Upper lobe of left lung (tissue), 6 donors: Measurements from ENCODE around the gene HEPN1. TPM values are rescaled to one million over a fixed set of nuclear protein-coding genes. Genes with fewer than 3 reads are reported as not detected.

Experiments used
- ATAC-seq, 2 donors: fragments of 200-7000 bp; cut with Tn5 transposase; one replicate each; pipeline ENCODE4 v1.9.1; 2022; ENCODE audit warnings: mild to moderate bottlenecking in 2 of 2, moderate library complexity in 2 of 2; ENCODE audit not compliant: low FRiP score in 2 of 2
- DNase-seq, 2 donors: peaks; one replicate each; pipeline ENCODE4 v3.0.0-alpha.2; 2019 to 2020
- H3K27ac ChIP-seq, 4 donors: fragments of 200-600 bp; sonication (generic); one replicate each; pipeline ENCODE4 v1.5.1; 2016 to 2019
- H3K27me3 ChIP-seq, 4 donors: fragments of 200-600 bp; sonication (generic); one replicate each; pipeline ENCODE4 v1.5.1; 2017 to 2019
- H3K36me3 ChIP-seq, 4 donors: fragments of 200-600 bp; sonication (generic); one replicate each; pipeline ENCODE4 v1.5.1; 2016 to 2019
- H3K4me1 ChIP-seq, 4 donors: fragments of 200-600 bp; sonication (generic); one replicate each; pipeline ENCODE4 v1.5.1; 2018 to 2019
- H3K4me3 ChIP-seq, 4 donors: fragments of 200-600 bp; sonication (generic); one replicate each; pipeline ENCODE4 v1.5.1; 2017 to 2019; ENCODE audit warnings: mild to moderate bottlenecking in 2 of 4, moderate library complexity in 1 of 4
- H3K9me3 ChIP-seq, 4 donors: fragments of 200-600 bp; sonication (generic); one replicate each; pipeline ENCODE4 v1.5.1; 2018 to 2019
- CTCF ChIP-seq, 6 experiments: fragments of 450-650 bp in 4 of 6; fragments of 200-600 bp in 2 of 6; sonication (generic) in 2 of 6; IDR thresholded peaks; one replicate each; pipeline ENCODE4 v1.5.1; 2016 to 2019; ENCODE audit warnings: antibody characterized with exemption in 6 of 6
- EP300 ChIP-seq, 4 donors: sonication (generic); formaldehyde crosslinking; IDR thresholded peaks; one replicate each; pipeline ENCODE4 v1.5.1; 2017; ENCODE audit warnings: antibody characterized with exemption in 4 of 4, control low read depth in 2 of 4
- POLR2A ChIP-seq, 4 donors: fragments of 450-650 bp; IDR thresholded peaks; one replicate each; pipeline ENCODE4 v1.5.1; 2016 to 2017; ENCODE audit warnings: antibody characterized with exemption in 4 of 4, mild to moderate bottlenecking in 2 of 4
- POLR2AphosphoS5 ChIP-seq, 2 donors: sonication (generic); formaldehyde crosslinking; IDR thresholded peaks; one replicate each; pipeline ENCODE4 v1.5.1; 2017; ENCODE audit warnings: antibody characterized with exemption in 2 of 2
- WGBS, 2 donors: methylation state at CpG; one replicate each; pipeline ENCODE4 v1.1.5; 2017 to 2018; 5-methylcytosine and 5-hydroxymethylcytosine counted together
- total RNA-seq, 6 donors: library from RNA; depleted of rRNA in 4 of 6; stranded (reverse); fragments of >200 nt in 4 of 6; gene quantifications; one replicate each; pipeline versions ENCODE4 v1.1.0 to v1.2.1, GENCODE V29; 2016 to 2021
- donor health status: DM: no; HTN: no; CAD: no; lungs with moderate emphysema.
- donor health status: DM: no; HTN: yes; CAD: no; lungs with severe emphysema.

HEPN1 gene
- total RNA-seq, 6 donors from 2014 or later, result not detected

GRCh38 chr11:124875943-124876817 lies 42.9 kb upstream of the HEPN1 start:
- Histone ChIP-seq H3K4me1 (peaks cover 16 to 28% (median 26%) of the 10 kb centered on the region in 4 donors), H3K27me3 (peaks cover 0 to 4% (median 0%) of the 10 kb centered on the region in 4 donors), H3K36me3 (no peaks in the 10 kb centered on the region), H3K9me3 (no peaks in the 10 kb centered on the region), H3K4me3 (peak overlapping the region; percentile 30 to 66 (median 58)), H3K27ac (peak overlapping the region; percentile 86 to 96 (median 89))
- TF ChIP-seq POLR2AphosphoS5 (IDR thresholded peaks at IDR 0.05) (peak; percentile 37 to 58), EP300 (IDR thresholded peaks at IDR 0.05) (no peak), POLR2A (IDR thresholded peaks at IDR 0.05) (peak in 2 of 4 donors; percentile 13 to 41), CTCF (IDR thresholded peaks at IDR 0.05) (peak; percentile 73 to 93 (median 86))
- DNase-seq, result peak; percentile 86 to 95
- 0 to 1% methylated on average over 27 to 62 of the region's 69 CpGs for WGBS, 2 donors
- ATAC-seq, result peak; percentile 91 to 96

- DNase-seq (no peak), ATAC-seq (no peak)
- Histone ChIP-seq H3K4me1 (peaks cover 16 to 29% (median 29%) of the 10 kb centered on the region in 4 donors), H3K4me3 (peak overlapping the region; percentile 30 to 66 (median 58)), H3K36me3 (no peaks in the 10 kb centered on the region), H3K27ac (peak overlapping the region; percentile 86 to 96 (median 89)), H3K27me3 (peaks cover 0 to 4% (median 0%) of the 10 kb centered on the region in 4 donors), H3K9me3 (no peaks in the 10 kb centered on the region)
- WGBS, 2 donors, result 19 to 20% methylated on average over 29 to 30 of the region's 30 CpGs
- TF ChIP-seq POLR2A (IDR thresholded peaks at IDR 0.05) (no peak), POLR2AphosphoS5 (IDR thresholded peaks at IDR 0.05) (no peak), CTCF (IDR thresholded peaks at IDR 0.05) (no peak), EP300 (IDR thresholded peaks at IDR 0.05) (no peak)
Measured at GRCh38 chr11:124876818-124877630, 42.0 kb upstream of the HEPN1 start.

GRCh38 chr11:124877631-124877909 lies 41.5 kb upstream of the HEPN1 start:
- H3K36me3 ChIP-seq, result no peaks in the 10 kb centered on the region
- TF ChIP-seq POLR2AphosphoS5 (IDR thresholded peaks at IDR 0.05) (no peak), CTCF (IDR thresholded peaks at IDR 0.05) (no peak), POLR2A (IDR thresholded peaks at IDR 0.05) (no peak), EP300 (IDR thresholded peaks at IDR 0.05) (no peak)
- no peak for ATAC-seq
- peaks cover 20 to 35% (median 33%) of the 10 kb centered on the region in 4 donors for H3K4me1 ChIP-seq
- H3K9me3 ChIP-seq, result no peaks in the 10 kb centered on the region
- H3K27me3 ChIP-seq, result peaks cover 0 to 4% (median 0%) of the 10 kb centered on the region in 4 donors
- DNase-seq, result no peak
- peak overlapping the region in 3 of 4 donors; percentile 50 to 66 (median 65) for H3K4me3 ChIP-seq
- H3K27ac ChIP-seq, result peak overlapping the region in 3 of 4 donors; percentile 89 to 96 (median 89)
- 28 to 32% methylated on average over 4 to 10 of the region's 10 CpGs for WGBS, 2 donors

- Histone ChIP-seq H3K27me3 (peaks cover 0 to 1% (median 0%) of the 10 kb centered on the region in 4 donors), H3K4me3 (peak overlapping the region in 1 of 4 donors; percentile 65), H3K27ac (peak overlapping the region in 3 of 4 donors; percentile 89 to 96 (median 89)), H3K4me1 (peaks cover 25 to 40% (median 39%) of the 10 kb centered on the region in 4 donors), H3K9me3 (no peaks in the 10 kb centered on the region), H3K36me3 (no peaks in the 10 kb centered on the region)
- TF ChIP-seq POLR2AphosphoS5 (IDR thresholded peaks at IDR 0.05), result no peak
- TF ChIP-seq EP300 (IDR thresholded peaks at IDR 0.05), result no peak
- TF ChIP-seq CTCF (IDR thresholded peaks at IDR 0.05), result no peak
- no peak for TF ChIP-seq POLR2A (IDR thresholded peaks at IDR 0.05)
- no peak for ATAC-seq
- no peak for DNase-seq
- WGBS, 2 donors, result 58 to 64% methylated on average over 15 to 17 of the region's 17 CpGs
Measured at GRCh38 chr11:124877910-124878758, 40.9 kb upstream of the HEPN1 start.
